Liver (tissue), 9 donors: ENCODE results near the gene SEPTIN7. TPM values are rescaled to one million over a fixed set of nuclear protein-coding genes. Genes with fewer than 3 reads are reported as not detected.

ENCODE experiments used
- DNase-seq: peaks from one replicate; pipeline ENCODE4 v3.0.0-alpha.2; 2017; ENCODE audit warnings: low spot score
- H3K27ac ChIP-seq, 2 donors: one replicate each; pipeline ENCODE4 v1.7.0; 2013; ENCODE audit warnings: inconsistent platforms in 2 of 2, low read length in 2 of 2, control low read depth in 1 of 2, low read depth in 1 of 2, mild to moderate bottlenecking in 1 of 2
- H3K27me3 ChIP-seq, 4 donors: one replicate each; pipeline versions ENCODE4 v1.6.1 to v1.7.0; 2013; ENCODE audit warnings: low read length in 3 of 4, inconsistent platforms in 1 of 4, mild to moderate bottlenecking in 1 of 4, moderate library complexity in 1 of 4; ENCODE audit not compliant: control insufficient read depth in 4 of 4, insufficient read depth in 4 of 4
- H3K36me3 ChIP-seq, 4 donors: one replicate each; pipeline versions ENCODE4 v1.6.1 to v1.7.0; 2013; ENCODE audit warnings: low read length in 3 of 4, mild to moderate bottlenecking in 3 of 4, low read depth in 1 of 4, moderate library complexity in 1 of 4; ENCODE audit not compliant: control insufficient read depth in 4 of 4, insufficient read depth in 3 of 4
- H3K4me1 ChIP-seq, 4 donors: one replicate each; pipeline versions ENCODE4 v1.6.1 to v1.7.0; 2013; ENCODE audit warnings: low read length in 3 of 4, mild to moderate bottlenecking in 3 of 4, moderate library complexity in 1 of 4; ENCODE audit not compliant: control insufficient read depth in 4 of 4, insufficient read depth in 4 of 4
- H3K4me3 ChIP-seq, 3 donors: one replicate each; pipeline versions ENCODE4 v1.6.1 to v1.7.0; 2013; ENCODE audit warnings: low read length in 3 of 3, control low read depth in 1 of 3, low read depth in 1 of 3, mild to moderate bottlenecking in 1 of 3
- H3K9ac ChIP-seq, 2 donors: one replicate each; pipeline ENCODE4 v1.7.0; 2013; ENCODE audit warnings: low read length in 2 of 2, mild to moderate bottlenecking in 2 of 2, moderate library complexity in 2 of 2, control low read depth in 1 of 2, low read depth in 1 of 2
- H3K9me3 ChIP-seq, 4 donors: one replicate each; pipeline versions ENCODE4 v1.6.1 to v1.7.0; 2013; ENCODE audit warnings: low read length in 3 of 4; ENCODE audit not compliant: control insufficient read depth in 4 of 4
- ATF3 ChIP-seq: IDR thresholded peaks from 2 replicates; pipeline ENCODE4 v1.6.1; 2016; ENCODE audit warnings: antibody characterized with exemption
- CTCF ChIP-seq: fragments of 150-350 bp; IDR thresholded peaks from 2 replicates; pipeline ENCODE4 v1.5.1; 2017; ENCODE audit warnings: improper control_type of control experiment, low read depth, low read length; ENCODE audit not compliant: missing input control
- EGR1 ChIP-seq, 2 donors: IDR thresholded peaks; 2 replicates each; pipeline ENCODE4 v1.6.1; 2016 to 2018; ENCODE audit warnings: antibody characterized with exemption in 2 of 2, low read depth in 2 of 2
- FOXA2 ChIP-seq: IDR thresholded peaks from 2 replicates; pipeline ENCODE4 v1.6.1; 2016; ENCODE audit warnings: antibody characterized with exemption
- HNF4A ChIP-seq, 2 donors: conservative IDR thresholded peaks; 2 replicates each; pipeline ENCODE4 v1.6.1; 2016; ENCODE audit warnings: antibody characterized with exemption in 2 of 2, mild to moderate bottlenecking in 2 of 2
- NR2F2 ChIP-seq: IDR thresholded peaks from 2 replicates; pipeline ENCODE4 v1.6.1; 2016; ENCODE audit warnings: antibody characterized with exemption
- RAD21 ChIP-seq, 2 donors: IDR thresholded peaks; 2 replicates each; pipeline ENCODE4 v1.6.1; 2016; ENCODE audit warnings: antibody characterized with exemption in 2 of 2, mild to moderate bottlenecking in 2 of 2
- WGBS: extraction: QIAGEN DNeasy Blood & Tissue Kit; methylation state at CpG from one replicate; pipeline ENCODE4 v1.1.7; 2013; 5-methylcytosine and 5-hydroxymethylcytosine counted together
- polyA plus RNA-seq, 2 donors: library from polyadenylated mRNA; stranded (reverse) in 1 of 2; unstranded in 1 of 2; fragments of 200-250 nt in 1 of 2; fragments of >200 nt in 1 of 2; fragmentation: Nextera tagmentation in 1 of 2; extraction: Ambion mirVana in 1 of 2; gene quantifications; one replicate each; pipeline versions ENCODE4 v1.2.1 to v1.2.3, GENCODE V29; 2013 to 2015
- total RNA-seq, 2 donors: library from RNA; depleted of rRNA; stranded (reverse); fragments of >200 nt; gene quantifications; one replicate each; pipeline ENCODE4 v1.2.3, GENCODE V29; 2014
- donor health status: healthy.
- donor health status: healthy.
- donor health status: healthy.
- donor health status: healthy.
- donor health status: healthy.

SEPTIN7 gene
- total and polyA plus RNA-seq, 4 donors = 48.3 to 86.1 (median 55.8) TPM

GRCh38 chr7:35758421-35758820, 42.4 kb upstream of the SEPTIN7 start:
- H3K4me1 ChIP-seq = peaks cover 0 to 6% (median 3%) of the 10 kb centered on the region in 4 donors
- 50% methylated on average over 2 of the region's 2 CpGs for WGBS
- DNase-seq = no peak
- H3K9ac ChIP-seq = no peak overlapping the region
- no peaks in the 10 kb centered on the region for H3K9me3 ChIP-seq
- TF ChIP-seq RAD21 (IDR thresholded peaks at IDR 0.05) = peak in 1 of 2 donors; percentile 20
- no peak for TF ChIP-seq EGR1 (IDR thresholded peaks at IDR 0.05; ENCODE audit: low read depth in 2 of 2)
- peak; percentile 10 for TF ChIP-seq CTCF
- H3K36me3 ChIP-seq = no peaks in the 10 kb centered on the region
- H3K27me3 ChIP-seq = no peaks in the 10 kb centered on the region
- no peak overlapping the region for H3K4me3 ChIP-seq
- no peak overlapping the region for H3K27ac ChIP-seq

GRCh38 chr7:35760143-35760745, 40.6 kb upstream of the SEPTIN7 start:
- Histone ChIP-seq H3K4me3 (no peak overlapping the region), H3K36me3 (no peaks in the 10 kb centered on the region), H3K4me1 (peaks cover 0 to 6% (median 3%) of the 10 kb centered on the region in 4 donors), H3K9me3 (no peaks in the 10 kb centered on the region), H3K27ac (no peak overlapping the region), H3K9ac (no peak overlapping the region), H3K27me3 (no peaks in the 10 kb centered on the region)
- TF ChIP-seq FOXA2 = no peak
- WGBS = 85% methylated on average over 7 of the region's 7 CpGs
- no peak for DNase-seq

- no peaks in the 10 kb centered on the region for H3K27me3 ChIP-seq
- TF ChIP-seq ATF3 (no peak), NR2F2 (peak; percentile 19), HNF4A (conservative IDR thresholded peaks at IDR 0.05) (no peak)
- 81% methylated on average over 4 of the region's 4 CpGs for WGBS
- no peak overlapping the region for H3K9ac ChIP-seq
- H3K36me3 ChIP-seq = no peaks in the 10 kb centered on the region
- no peaks in the 10 kb centered on the region for H3K9me3 ChIP-seq
- no peak for DNase-seq
- H3K27ac ChIP-seq = no peak overlapping the region
- no peak overlapping the region for H3K4me3 ChIP-seq
- H3K4me1 ChIP-seq = peaks cover 0 to 6% (median 3%) of the 10 kb centered on the region in 4 donors
These were observed 38.8 kb upstream of the SEPTIN7 start for GRCh38 chr7:35761871-35762677.

GRCh38 chr7:35762781-35763180, 38.1 kb upstream of the SEPTIN7 start:
- H3K27ac ChIP-seq = no peak overlapping the region
- 74% methylated on average over 3 of the region's 3 CpGs for WGBS

More at GRCh38 chr7:35762781-35763180, 38.1 kb upstream of the SEPTIN7 start:
- no peaks in the 10 kb centered on the region for H3K9me3 ChIP-seq
- H3K27me3 ChIP-seq = no peaks in the 10 kb centered on the region
- H3K4me1 ChIP-seq = peaks cover 0 to 4% (median under 1%) of the 10 kb centered on the region in 4 donors
- H3K9ac ChIP-seq = no peak overlapping the region
- TF ChIP-seq CTCF (no peak), ATF3 (no peak)
- H3K36me3 ChIP-seq = no peaks in the 10 kb centered on the region
- DNase-seq = no peak
- H3K4me3 ChIP-seq = no peak overlapping the region
